ENCODE data around the gene NCAPH2. TPM values are rescaled to one million over a fixed set of nuclear protein-coding genes. Genes with fewer than 3 reads are reported as not detected.

The NCAPH2 gene
- total and polyA plus RNA-seq, 7 donors = 19.2 to 26.3 (median 22.0) TPM

DNA sequence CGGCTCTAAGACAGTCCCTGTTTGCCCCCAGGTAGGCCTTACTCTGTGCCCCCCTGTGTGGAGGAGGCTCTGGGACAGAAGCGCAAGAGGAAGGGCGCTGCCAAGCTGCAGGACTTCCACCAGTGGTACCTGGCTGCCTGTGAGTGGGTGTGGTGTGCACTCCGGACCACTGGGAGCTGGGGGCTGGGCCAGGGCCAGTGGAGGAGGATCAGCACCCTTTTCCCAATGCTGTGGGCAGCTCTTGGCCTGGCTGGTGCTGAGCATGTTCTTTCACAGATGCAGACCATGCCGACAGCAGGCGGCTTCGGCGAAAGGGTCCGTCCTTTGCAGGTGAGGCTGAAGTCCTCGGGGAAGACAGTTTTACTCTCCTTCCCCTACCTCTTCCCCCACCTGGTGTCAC is 13.7 kb downstream of the NCAPH2 start:
- intact Hi-C loops (cut with DNase I) = no loop called here
- Histone ChIP-seq H3K27me3 (ENCODE audit: insufficient read depth in 3 of 3, low read length in 2 of 3) (no peaks in the 10 kb centered on the region), H3K4me3 (no peak overlapping the region), H3K27ac (no peak overlapping the region), H3K9me3 (no peaks in the 10 kb centered on the region), H3K36me3 (ENCODE audit: insufficient read depth in 1 of 2, low read depth in 1 of 2) (peaks cover 8 to 71% of the 10 kb centered on the region in 2 donors), H3K4me1 (peaks cover 11% of the 10 kb centered on the region)
- DNase-seq = no peak
- TF ChIP-seq, protein P1, sequence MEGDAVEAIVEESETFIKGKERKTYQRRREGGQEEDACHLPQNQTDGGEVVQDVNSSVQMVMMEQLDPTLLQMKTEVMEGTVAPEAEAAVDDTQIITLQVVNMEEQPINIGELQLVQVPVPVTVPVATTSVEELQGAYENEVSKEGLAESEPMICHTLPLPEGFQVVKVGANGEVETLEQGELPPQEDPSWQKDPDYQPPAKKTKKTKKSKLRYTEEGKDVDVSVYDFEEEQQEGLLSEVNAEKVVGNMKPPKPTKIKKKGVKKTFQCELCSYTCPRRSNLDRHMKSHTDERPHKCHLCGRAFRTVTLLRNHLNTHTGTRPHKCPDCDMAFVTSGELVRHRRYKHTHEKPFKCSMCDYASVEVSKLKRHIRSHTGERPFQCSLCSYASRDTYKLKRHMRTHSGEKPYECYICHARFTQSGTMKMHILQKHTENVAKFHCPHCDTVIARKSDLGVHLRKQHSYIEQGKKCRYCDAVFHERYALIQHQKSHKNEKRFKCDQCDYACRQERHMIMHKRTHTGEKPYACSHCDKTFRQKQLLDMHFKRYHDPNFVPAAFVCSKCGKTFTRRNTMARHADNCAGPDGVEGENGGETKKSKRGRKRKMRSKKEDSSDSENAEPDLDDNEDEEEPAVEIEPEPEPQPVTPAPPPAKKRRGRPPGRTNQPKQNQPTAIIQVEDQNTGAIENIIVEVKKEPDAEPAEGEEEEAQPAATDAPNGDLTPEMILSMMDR (IDR thresholded peaks at IDR 0.05) = no peak
- WGBS, 3 donors = 93 to 95% (median 94%) methylated on average over 10 of the region's 10 CpGs
- no peak for ATAC-seq

DNA sequence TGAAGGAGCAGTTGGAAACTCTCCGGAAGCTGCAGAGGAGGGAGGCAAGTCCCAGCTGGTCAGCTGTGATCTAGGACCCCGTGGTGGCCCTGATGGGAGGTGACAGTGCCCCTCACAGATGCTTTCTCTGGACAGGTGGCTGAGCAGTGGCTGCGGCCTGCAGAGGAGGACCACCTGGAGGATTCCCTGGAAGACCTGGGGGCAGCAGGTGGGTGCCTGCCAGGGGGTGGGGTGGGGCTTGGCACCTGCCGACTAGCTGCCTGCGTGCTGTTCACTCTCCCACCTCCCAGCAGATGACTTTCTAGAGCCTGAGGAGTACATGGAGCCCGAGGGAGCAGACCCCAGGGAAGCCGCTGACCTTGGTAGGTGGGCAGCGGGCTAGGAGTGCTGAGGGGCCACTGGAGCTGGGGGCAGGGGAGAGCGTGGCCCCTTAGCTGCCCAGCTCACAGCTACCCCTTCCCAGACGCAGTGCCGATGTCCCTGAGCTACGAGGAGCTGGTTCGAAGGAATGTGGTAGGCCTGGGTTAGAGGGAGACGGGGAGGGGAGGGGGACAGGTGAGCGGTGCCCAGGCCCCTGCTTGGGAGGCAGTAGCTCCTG is 14.3 kb downstream of the NCAPH2 start:
- ATAC-seq (no peak), DNase-seq (no peak)
- intact Hi-C loops (cut with DNase I) = no loop called here
- Histone ChIP-seq H3K4me3 (no peak overlapping the region), H3K9me3 (no peaks in the 10 kb centered on the region), H3K27ac (no peak overlapping the region), H3K4me1 (peaks cover 11% of the 10 kb centered on the region), H3K27me3 (ENCODE audit: insufficient read depth in 3 of 3, low read length in 2 of 3) (no peaks in the 10 kb centered on the region), H3K36me3 (ENCODE audit: insufficient read depth in 1 of 2, low read depth in 1 of 2) (peaks cover 8 to 65% of the 10 kb centered on the region in 2 donors)
- TF ChIP-seq, protein P1 (IDR thresholded peaks at IDR 0.05) = no peak
- WGBS, 3 donors = 84 to 91% (median 88%) methylated on average over 14 to 15 of the region's 15 CpGs

DNA sequence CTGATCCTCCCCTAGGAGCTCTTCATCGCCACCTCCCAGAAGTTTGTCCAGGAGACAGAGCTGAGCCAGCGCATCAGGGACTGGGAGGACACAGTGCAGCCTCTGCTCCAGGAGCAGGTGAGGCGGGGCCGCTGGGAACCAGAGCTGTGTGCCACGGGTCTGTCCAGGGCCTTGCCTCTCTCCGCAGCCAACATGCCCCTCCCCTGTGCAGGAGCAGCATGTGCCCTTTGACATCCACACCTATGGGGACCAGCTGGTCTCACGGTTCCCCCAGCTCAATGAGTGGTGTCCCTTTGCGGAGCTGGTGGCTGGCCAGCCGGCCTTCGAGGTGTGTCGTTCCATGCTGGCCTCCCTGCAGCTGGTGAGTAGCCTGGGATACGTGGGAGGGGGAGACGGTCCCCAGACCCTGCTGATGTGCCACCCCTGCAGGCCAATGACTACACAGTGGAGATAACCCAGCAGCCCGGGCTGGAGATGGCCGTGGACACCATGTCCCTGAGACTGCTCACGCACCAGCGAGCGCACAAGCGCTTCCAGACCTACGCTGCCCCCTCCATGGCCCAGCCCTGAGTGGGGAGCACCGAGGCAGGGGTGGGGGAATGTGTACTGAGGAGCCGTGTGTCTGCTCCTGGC is 14.9 kb downstream of the NCAPH2 start:
- no peaks in the 10 kb centered on the region for H3K9me3 ChIP-seq
- DNase-seq (no peak), ATAC-seq (no peak)
- H3K4me3 ChIP-seq = no peak overlapping the region
- intact Hi-C loops (cut with DNase I) = no loop called here
- H3K4me1 ChIP-seq = peaks cover 13% of the 10 kb centered on the region
- peaks cover 8 to 59% of the 10 kb centered on the region in 2 donors for H3K36me3 ChIP-seq (ENCODE audit: insufficient read depth in 1 of 2, low read depth in 1 of 2)
- no peaks in the 10 kb centered on the region for H3K27me3 ChIP-seq (ENCODE audit: insufficient read depth in 3 of 3, low read length in 2 of 3)
- TF ChIP-seq, protein P1 (IDR thresholded peaks at IDR 0.05) = no peak
- 80 to 83% (median 81%) methylated on average over 17 to 22 of the region's 22 CpGs for WGBS, 3 donors
- H3K27ac ChIP-seq = no peak overlapping the region

DNA sequence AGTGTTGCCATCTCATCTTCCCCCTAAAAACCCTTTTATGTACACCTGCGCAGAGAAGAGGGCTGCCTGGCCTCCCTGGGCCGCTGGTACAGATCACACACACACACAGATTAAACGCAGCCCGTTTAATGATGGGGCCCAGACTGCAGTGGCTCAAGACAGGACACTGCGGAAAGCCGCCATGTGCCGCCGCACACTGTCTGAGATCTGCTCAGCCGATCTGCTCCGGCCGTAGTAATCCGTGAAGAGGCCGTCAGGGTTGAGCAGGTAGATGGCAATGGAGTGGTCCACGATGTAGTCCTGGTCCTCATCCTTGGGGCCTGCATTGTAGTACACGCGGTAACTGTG is 15.4 kb downstream of the NCAPH2 start:
- Histone ChIP-seq H3K4me3 (no peak overlapping the region), H3K27me3 (ENCODE audit: insufficient read depth in 3 of 3, low read length in 2 of 3) (no peaks in the 10 kb centered on the region), H3K9me3 (no peaks in the 10 kb centered on the region), H3K27ac (no peak overlapping the region), H3K4me1 (peaks cover 17% of the 10 kb centered on the region), H3K36me3 (ENCODE audit: insufficient read depth in 1 of 2, low read depth in 1 of 2) (peaks cover 8 to 54% of the 10 kb centered on the region in 2 donors)
- 91 to 94% (median 92%) methylated on average over 16 of the region's 16 CpGs for WGBS, 3 donors
- TF ChIP-seq, protein P1 (IDR thresholded peaks at IDR 0.05) = no peak
- intact Hi-C loops (cut with DNase I) = no loop called here
- DNase-seq (no peak), ATAC-seq (no peak)

All from psoas muscle (tissue), 8 donors.